Measurements from ENCODE around the gene MAEL.
A peak's percentile ranks its signal among the peaks of the same experiment; 100 is the strongest.

MAEL gene

DNA sequence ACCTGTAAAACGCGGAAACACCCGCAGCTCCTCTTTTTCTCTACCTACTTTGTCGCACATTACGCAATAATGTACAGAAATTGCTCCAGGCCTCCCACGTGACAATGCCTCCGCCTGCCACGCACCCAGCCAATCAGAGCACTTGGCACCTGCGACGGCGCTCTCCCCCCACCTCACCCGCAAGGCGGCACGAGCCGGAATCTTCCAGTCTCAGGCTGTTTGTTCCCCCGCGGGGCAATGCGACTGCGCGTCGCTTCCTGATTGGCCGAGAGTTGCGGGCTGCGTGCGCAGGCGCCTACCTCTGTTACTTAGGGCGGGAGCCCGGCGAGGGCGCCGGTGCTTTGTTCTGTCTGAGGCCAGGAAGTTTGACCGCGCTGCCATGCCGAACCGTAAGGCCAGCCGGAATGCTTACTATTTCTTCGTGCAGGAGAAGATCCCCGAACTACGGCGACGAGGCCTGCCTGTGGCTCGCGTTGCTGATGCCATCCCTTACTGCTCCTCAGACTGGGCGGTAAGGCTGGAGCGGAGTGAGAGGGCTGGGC lies at the start of gene MAEL:
Gene MAEL, plus strand, starts transcription at position 307 of the 542 bp plus-strand sequence. Its CDS starts 73 bp downstream, at position 380.
- no peak for DNase-seq

DNA sequence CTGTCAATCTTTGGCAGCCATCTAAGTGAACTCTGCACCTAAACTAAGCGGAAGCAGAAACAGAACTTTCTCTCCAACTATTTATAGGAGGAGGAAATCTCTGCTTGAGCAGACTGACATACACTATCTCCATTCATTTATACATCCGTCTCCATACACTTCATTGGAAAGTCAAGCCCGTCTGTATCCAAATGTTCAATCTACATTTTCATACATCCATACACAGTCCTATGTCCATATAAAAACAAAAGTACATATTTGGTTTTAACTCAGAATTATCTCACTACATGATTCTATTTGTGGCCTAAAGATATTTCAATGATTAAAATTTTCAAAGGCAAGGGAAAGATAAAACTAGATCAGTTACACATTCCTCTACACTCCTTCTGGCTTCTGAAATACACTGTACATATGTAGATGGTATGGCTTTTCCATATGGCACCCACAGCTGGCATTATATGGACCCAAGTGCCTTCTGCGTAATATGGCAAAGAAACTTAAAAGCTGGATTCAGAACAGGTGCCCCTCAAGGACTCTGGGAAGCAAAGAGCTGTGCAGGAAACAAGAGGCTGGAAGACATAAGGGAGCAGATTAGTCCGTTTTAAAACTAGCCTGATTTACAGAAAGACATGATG lies 49.2 kb upstream of the MAEL start:
- no peak for DNase-seq

DNA sequence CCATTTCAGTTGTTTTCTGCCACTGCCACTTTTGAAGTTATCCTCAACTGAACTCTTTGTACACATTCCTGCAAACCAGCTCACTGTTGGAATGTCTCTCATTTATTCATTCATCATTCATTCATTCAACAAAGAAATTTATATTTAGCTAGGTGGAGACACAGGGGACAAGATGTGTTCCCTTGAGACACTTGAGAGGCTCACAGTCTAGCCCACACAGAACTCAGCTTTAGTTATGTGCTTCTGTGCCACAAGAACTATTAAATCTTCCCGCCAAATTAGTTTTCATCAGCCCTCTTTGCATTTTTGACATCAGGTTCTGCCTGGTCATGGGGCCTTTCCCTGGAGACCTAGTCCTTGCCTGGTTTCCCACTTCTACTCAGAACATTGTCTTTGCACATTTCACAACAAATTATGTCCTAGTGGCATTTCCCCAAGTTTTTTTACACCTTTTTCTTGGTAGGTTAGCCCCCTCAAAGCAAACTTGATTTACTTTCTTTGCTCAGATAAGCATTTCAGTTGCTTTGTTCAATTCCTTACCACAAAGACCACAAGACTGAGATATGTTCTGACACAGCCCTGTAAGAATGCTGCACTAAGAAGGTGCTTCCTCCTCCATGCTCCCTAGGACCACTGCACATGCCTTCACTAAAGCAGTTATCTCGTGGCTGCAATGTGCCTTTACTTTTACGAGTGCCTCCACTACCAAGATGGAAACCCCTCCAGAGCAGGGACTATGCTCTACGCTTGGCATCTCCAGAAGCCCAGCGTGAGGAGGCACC lies 44.7 kb upstream of the MAEL start:
- DNase-seq, result no peak

DNA sequence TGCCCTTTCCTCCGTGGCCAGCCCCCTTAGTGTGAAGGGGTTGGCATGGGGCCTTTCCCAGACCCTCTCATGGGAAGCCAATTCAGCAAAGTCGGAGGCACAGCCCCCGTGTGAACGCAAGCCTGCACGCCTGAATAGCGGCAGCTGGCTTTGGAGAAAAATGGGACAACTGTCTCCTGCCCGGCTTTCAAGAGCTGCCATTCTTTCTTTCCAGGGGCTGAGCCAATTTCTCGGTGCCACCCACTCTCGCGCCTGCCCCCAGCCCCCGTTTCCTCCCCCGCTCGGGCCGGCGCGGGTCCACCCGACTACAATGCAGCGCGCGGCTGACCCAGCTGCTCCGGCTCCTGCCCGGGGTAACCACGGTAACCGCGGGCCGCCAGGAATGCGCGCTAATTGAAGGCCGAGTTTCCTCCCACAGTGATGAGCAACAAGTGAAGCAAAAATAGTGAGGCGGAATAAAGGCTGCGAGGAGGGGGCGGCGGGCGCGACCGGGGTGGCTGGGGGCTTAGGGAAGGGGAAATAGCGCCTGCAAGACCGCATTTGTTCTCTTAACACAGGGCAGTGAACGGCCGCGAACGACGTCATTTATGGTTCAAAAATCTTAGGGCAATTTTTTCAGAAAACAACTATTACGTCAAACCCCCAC lies 41.6 kb upstream of the MAEL start:
- DNase-seq, result no peak

DNA sequence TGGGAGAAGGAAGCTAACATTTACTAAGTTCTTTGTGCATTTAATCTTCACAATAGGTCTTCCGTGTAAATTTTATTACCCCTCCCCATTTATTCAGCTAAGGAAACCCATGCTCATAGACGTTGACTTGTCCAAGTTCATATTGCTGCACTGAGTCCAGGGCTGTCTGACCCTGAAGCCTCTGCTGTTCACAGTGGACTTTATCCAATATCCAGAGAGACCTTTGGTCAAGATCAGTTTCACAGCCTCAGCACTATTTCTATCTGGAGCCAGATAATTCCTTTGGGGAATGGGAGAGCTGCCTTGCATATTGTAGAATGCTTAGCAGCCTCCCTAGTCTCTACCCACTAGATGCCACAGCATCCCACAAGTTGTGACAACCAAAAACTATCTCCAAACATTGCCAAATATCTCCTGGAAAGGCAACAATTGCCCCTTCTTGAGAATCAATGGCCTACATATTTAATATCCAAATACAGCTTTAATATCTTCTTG lies 40.2 kb upstream of the MAEL start:
- no peak for DNase-seq

DNA sequence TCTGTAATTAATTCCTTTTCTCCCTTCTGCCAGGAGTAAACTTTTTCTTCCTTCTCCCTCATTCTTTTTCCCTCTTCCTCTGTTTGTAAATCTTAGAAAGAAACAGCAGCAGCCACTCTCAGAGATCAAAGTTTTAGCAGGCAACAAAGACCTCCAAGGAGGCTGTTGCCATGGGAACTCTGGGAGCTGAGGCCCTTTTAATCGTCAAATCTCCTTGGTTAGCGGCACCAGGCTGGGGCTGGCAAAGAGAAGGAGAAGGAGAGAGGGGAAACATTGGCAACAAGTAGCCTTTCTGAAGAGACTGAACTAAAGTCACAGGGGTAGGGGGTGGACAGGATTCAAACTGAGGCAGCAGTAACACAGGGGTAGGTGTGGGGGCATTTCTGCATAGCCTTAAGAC lies 38.9 kb upstream of the MAEL start:
- DNase-seq, result no peak

DNA sequence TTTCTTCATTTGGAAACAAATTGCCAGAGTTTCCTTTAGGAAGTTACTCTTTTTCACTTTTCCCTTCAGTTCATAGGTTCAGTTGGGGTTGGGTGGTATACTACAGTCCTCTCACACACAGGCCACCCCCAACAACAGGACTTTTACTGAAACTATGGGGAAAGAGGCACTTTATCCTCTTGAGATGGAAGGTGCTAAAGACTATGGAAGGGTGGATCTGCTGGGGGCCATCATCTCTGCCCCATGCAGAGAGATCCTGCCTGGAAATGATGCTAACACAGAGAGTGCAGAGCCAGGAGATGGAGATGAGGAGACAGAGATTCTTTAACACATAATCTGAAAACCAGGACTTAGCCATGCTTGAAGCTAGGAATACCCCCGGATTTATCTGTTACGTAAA lies 38.0 kb upstream of the MAEL start:
- DNase-seq, result no peak

DNA sequence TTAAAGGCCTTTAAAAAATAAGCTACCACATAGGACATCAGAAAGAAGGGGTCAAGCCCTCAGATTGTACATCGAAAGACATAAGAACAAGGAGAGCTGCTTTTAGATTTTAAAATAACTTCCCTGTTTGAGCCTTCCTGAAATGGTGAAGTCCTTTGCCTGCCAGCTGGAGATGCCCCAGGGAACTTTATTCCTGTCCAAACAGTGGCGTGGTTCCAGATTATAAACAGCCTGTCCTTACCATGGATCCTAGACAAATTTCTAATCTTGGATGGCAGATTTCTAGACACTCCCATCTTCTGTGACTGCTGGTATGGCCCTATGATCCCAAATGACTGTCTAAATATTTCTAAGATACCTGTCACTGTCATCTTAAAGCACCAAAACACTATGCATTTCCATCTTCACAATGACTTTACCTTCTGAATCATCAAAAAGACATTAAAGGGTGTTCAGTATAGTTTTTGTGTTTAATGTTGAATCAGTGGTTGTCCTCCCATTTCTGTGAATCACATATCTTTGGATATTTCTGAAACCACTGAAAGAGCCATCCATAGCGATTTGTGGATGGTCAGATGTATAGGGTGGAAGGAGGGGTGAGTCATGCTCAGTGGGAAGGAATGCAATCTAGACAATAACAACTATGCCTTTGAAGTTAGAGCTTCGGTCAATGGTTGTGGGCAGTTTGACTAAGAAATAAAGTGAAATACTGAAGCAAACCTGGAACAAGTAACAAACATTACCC lies 36.9 kb upstream of the MAEL start:
- no peak for DNase-seq

DNA sequence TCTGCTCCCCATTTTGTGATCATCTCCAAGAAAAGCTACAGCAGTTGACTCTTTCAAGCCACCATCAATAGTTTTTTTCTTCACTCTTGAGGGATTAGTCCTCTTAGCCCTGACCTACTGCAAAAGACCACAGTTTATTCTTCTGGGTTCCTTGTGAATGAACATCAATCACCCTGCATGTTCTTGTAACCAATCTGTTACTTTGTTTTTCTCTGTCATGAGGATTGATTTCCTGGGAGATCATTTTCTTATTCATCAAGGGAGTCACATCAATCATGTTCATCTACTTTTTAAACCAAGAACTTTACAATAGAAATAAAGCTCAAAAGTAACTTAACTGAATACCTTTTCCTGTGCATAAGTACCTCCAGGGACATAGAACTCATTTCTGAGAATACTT lies 35.6 kb upstream of the MAEL start:
- no peak for DNase-seq

DNA sequence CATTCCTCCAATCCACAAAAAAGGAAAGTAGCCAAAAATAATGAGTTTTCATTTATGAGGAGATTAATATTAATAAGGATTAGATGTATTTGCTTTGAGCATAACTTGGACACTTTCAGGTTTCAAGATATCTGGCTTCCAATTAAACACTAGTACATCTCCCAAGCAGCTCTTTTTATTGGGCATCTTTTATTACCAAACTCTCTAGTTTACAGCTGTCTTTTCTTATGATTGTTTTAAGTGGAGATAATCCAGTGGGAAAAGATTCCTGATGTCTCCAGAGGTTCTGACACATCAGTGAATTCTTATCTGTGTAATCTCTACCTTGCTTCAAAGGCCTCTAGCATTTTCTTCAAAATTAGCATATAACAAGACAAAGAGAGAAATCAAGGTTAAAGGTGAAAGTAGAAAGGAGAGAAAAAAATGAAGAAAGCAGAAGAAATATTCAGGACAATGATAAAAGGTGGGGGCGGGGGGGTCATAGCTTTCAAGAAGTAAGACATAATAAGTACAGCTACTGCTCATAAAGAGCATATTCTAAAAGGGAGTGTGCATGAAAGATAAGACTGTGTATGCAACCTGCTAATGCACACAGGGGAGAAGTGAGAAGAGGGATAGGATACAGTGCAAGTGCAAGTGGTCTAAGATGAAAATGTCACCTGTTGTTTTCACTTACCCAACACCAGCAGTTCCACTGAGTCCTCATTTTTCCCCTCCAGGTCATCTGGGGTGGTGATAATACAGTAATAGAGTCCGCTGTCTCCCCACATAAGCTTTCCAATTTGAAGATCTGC lies 32.8 kb upstream of the MAEL start:
- DNase-seq, result no peak

DNA sequence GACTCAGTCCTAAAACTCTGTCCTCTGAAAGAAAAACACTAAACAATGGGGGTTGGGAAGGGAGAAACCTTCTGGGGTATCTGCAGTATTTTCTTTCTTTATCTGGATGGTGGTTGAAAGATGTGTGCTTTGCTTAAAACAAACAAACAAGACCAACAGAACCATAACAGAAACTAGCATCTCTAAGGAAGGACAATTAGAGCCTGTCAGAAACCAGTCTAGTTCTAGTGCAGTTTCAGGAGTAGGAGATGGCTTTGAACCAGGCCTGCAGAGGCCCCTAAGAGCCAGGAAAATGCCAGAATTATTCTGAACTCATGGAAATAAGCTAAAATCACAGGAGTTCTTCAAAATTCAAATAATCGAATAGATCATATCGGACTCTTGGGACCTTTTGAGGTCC lies 32.2 kb upstream of the MAEL start:
- no peak for DNase-seq

DNA sequence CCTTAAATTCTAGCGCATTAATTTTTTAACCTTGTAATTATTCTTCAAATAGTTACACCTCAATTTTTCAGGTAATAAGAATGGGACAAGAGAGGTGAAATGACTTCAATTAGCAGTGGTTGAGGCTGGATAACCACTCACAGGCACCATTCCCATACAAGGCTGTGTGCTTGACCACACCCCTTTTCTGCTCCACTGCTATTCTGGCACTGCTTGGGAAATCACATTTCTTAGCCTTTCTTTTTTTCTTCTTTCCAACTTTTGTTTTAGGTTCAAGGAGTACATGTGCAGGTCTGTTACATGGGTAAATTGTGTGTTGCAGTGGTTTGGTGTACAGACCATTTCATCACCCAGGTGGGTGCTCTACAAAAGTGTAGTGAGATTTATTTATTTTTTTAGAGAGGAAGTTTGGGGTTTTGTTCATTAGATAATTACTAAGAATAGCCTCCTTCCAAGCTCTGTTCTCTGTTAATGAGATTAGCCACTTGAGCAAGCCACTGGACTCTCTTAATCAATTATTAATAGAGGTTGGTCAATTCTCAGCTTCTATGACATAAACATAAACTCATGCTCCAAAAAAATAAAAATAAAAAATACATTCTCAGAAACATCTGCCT lies 28.1 kb upstream of the MAEL start:
- DNase-seq, result no peak

DNA sequence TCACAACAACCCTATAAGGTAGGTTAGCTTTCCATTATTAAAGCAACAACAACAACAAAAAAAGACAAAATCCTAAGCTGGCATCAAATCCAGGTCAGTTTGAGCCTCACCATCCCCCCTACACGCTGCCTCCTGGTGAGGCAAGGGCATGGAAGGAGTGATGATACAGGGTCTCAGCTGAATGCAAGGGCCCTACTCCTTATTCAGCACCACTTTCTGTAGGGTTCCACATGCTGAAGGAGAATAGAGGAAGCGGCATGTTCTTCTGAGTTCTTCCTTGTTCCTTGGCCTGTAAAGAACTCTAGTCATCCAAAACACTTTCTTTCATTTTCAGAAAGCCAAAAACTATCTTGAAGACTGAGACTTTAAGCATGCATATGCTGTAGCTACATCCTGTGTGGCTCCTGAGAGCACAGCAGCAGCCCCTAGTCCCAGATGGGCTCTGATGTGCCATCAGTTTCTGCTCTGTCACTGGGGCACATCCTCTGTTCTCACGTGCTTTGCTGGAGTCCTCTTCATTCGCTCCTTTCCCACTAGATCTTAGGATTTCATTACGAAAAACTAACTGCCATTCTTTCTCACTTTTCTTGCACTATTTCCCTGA lies 19.9 kb upstream of the MAEL start:
- DNase-seq, result no peak

DNA sequence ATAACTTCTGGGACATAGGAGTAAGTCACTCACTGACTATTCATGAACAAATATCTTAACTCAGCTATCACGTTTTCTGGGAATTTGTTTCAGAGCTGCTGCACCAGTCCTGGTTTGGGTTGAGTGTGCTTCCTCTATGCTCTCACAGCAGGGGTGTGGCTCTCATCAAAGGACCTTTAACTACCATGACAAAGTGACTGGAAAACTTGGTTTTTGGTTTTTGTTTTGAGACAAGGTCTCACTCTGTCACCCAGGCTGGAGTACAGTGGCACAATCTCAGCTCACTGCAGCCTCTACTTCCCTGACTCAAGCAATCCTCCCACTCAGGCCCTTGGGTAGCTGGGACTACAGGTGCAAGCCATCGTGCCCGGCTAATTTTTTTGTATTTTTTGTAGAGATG lies 17.8 kb upstream of the MAEL start:
- DNase-seq, result no peak

DNA sequence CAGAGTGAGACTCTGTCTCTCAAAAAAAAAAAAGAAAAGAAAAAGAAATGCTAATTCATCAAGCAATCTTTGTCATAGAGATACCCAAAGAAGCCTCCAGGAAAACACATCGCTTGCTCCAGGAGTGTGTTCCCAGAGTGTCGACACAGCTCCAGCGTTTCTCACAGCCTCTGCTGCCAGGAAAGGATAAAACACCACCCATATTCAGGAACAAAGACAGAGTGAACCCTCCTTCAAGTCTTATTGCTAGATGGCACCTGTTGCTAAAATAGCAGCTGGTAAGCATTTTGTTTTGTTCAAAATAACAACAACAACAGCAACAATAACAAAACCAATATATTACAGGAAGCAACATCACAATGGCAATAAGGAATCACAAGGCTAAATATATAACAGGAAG lies 16.9 kb upstream of the MAEL start:
- no peak for DNase-seq

DNA sequence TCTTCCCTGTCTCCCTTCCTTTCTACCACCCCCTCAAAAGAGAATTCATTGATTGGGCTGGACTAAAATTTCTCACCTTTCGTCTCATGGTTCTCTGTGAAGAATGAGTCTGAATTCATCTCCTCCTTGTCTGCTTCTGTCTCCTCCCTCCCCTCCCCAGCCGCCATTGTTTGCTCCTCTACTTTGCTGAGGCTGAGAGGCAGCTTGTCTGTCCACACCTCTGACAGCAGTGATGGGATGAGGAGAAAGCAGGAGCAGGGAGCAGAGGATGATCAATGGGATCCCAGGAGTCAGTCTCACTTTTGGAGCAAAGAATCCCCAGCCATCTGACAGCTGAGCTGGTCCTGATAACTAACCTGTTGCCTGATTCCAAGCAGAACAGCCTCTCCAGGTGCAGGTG lies 16.3 kb upstream of the MAEL start:
- DNase-seq, result no peak

DNA sequence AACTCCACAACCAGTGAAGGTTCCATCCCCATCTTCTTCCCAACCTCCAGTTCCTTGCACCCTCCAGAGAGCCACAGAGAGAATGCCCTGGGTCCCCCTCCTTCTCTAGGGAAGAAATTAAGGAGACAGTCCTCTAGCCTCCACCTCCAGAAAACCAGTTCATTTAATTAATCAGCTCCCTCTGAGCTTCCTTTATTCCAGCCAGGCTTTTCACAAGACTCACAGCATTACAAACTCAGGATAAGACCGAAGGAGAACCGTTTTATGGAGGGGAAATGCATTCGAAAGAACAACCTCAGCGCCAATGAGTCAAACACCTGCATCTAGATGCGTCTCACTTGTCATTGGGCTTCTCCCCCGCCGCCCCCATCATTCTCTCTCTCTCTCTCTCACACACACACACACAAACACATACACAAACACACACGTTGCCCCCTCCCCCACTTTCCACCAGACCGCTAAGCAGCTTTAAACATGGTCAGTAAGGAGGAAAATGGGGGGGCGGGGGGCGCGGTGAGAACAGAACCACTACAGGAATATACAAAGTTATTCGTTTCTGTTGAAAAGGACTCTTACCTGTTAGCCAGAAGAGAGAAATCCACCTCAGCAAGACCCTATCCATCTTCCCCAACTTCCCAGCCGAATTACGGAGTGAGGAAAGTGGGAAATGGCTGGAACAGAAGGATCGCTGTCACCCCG lies 14.3 kb upstream of the MAEL start:
- DNase-seq, result peak; percentile 69

DNA sequence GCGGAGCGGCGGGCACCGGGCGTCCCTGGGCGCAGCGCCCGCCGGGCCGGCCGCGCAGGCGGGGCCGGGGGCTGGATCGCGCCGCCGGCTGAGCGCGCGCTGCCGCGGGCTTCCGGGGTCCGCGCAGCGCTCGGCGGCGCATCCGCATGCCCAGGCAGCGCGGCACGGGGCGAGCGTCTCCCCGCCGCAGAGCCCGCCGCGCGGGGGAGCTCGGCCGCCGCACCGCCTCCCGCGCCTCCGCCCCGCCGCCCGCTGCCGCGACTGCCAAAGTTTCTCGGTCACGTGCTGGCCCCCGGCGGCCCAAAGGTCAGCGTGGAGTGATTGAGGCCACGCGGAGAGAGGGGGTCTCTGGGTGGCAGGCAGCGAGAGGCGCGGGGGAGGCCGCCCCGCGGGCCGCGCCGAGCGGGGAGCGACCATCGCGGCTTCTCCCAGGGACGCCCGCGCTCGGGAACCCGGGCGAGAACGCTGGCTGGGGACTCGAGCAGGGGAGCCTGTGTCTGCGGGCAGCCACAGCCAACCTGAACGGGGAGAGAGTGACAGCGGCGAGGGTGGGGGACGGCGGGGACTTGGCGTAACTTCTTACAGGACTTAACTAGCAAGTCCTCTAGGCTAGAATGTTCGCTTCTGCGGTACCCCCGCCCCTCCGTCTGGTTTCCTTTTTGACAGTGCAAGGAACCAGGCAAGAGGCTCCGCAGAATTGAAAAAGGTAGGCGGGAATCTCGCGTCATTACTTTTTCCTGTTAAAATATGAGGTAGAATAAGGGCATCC lies 13.5 kb upstream of the MAEL start, which contains the start of gene ILDR2:
Gene ILDR2, minus strand, starts transcription at position 180 of the 769 bp plus-strand sequence. CDS start 272 bp downstream, outside the sequence.
- peak; percentile 68 for DNase-seq

DNA sequence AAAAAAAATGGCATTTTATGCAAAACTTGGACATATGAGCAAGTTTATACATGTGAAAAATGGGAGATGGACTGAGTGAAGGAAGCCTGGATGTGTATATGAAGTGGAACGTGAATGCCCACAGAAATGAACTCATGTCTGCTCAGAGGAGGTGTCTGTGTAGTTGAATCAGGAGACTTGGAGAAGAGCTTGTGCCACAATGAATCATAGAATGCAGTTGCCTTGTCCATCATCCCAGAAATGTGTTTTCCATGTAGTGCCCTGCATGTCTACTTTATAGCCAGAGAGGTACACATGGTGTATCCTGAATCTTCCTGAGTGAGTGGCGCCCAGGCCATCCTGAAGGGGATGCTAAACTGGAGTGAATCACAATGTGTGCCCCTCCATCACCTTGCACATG lies 11.1 kb upstream of the MAEL start:
- DNase-seq, result no peak

DNA sequence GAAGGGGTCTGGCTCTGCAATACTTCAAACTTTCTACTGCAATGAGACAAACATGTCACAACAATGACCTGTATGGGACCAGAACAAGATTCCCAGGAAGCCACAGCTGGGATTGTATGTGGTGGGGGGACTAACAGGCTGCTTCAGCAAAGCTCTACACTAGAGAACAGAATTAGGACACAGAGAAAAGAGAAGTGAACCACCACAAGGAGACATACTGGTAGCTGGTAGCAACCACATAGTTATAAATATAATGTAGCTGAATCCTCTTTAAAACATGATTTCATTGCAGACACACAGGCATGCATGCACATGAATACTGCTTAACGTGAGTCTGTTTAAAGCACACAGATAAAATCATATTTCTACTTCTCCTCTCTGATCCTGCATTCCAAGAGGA lies 10.3 kb upstream of the MAEL start:
- no peak for DNase-seq

All from activated naive CD4-positive, alpha-beta T cell treated with anti-CD3 and anti-CD28 coated beads, Interleukin-2, amount 50 U/mL, for 16 hours (primary cell).